HFFc6 (cell line): ENCODE results near the gene KCNMA1. TPM values are rescaled to one million over a fixed set of nuclear protein-coding genes. Genes with fewer than 3 reads are reported as not detected.

ENCODE experiments used
- DNase-seq: peaks from one replicate; pipeline ENCODE4 v3.0.0-alpha.2; 2018
- H3K27ac Mint-ChIP-seq: 2 replicates; pipeline ENCODE4 v1.8.0; 2020; ENCODE audit warnings: mild to moderate bottlenecking, mixed read lengths
- H3K27me3 Mint-ChIP-seq: 2 replicates; pipeline ENCODE4 v1.8.0; 2021; ENCODE audit warnings: mild to moderate bottlenecking, moderate library complexity, mixed read lengths; ENCODE audit not compliant: insufficient read depth
- H3K36me3 Mint-ChIP-seq: 2 replicates; pipeline ENCODE4 v1.8.0; 2021; ENCODE audit warnings: low read depth, mixed read lengths
- H3K4me1 Mint-ChIP-seq: 2 replicates; pipeline ENCODE4 v1.8.0; 2020; ENCODE audit warnings: low read depth, mixed read lengths
- H3K4me3 Mint-ChIP-seq: 2 replicates; pipeline ENCODE4 v1.8.0; 2020; ENCODE audit warnings: mild to moderate bottlenecking, moderate library complexity, mixed read lengths
- H3K9me3 Mint-ChIP-seq: 2 replicates; pipeline ENCODE4 v1.8.0; 2020; ENCODE audit warnings: mild to moderate bottlenecking, mixed read lengths
- CTCF ChIP-seq: fragments of 200-600 bp; sonication (generic); IDR thresholded peaks from 2 replicates; pipeline ENCODE4 v1.5.0; 2021; ENCODE audit warnings: antibody characterized with exemption, mild to moderate bottlenecking
- total RNA-seq, 6 experiments: library from RNA; stranded (reverse); fragmentation: NEBNext Ultra II Directional; extraction: Animal tissue kit (Norgen Biotek cat#: 25700); gene quantifications; 2 replicates in 1 of 6; 3 replicates in 5 of 6; pipeline ENCODE4 v1.2.3, GENCODE V29; 2021

Gene KCNMA1
- total RNA-seq, 6 experiments from 2014 or later: 87.1 to 191 (median 93.5) TPM

DNA sequence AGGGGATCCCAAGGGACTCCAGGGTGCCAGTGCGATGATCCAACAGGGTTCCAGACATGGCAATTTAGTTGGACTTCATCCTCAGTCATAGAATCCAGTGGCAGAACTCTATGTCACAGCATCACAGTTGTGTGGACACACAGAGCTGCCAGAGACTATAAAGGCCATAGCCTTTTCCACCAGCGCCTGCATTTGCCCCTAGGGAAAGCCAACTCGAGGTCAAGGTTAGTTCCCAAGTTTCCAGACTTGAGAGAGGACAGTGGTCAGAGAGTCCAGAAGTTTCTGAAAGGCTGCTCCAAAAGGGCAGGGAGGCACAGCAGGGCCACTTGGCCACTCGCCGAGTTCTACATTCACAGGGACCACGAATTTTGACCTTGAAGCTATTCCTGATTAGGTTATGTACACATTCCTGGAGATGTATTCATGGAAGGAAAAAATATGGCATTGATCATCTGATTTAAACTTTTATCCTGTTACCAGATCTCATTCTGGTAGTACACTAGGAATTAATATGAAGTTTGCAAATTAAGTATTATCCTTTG lies 170.1 kb downstream of the KCNMA1 start:
- peaks cover 5% of the 10 kb centered on the region; the same call in 1 of the 2 replicates for H3K27me3 Mint-ChIP-seq
- 0 out of 2 replicates have a peak, but pooled peaks cover 4% of the 10 kb centered on the region for H3K36me3 Mint-ChIP-seq
- TF ChIP-seq CTCF: no peak
- no peak overlapping the region for H3K4me3 Mint-ChIP-seq
- no peaks in the 10 kb centered on the region for H3K9me3 Mint-ChIP-seq
- peaks cover 22% of the 10 kb centered on the region for H3K4me1 Mint-ChIP-seq
- no peak overlapping the region for H3K27ac Mint-ChIP-seq
- no peak for DNase-seq

GRCh38 chr10:77463967-77464745 lies 173.5 kb downstream of the KCNMA1 start:
- peak; percentile 25 for DNase-seq
- Mint-ChIP-seq H3K9me3 (no peaks in the 10 kb centered on the region), H3K36me3 (peaks cover 4% of the 10 kb centered on the region; the same call in 1 of the 2 replicates), H3K27ac (peak overlapping the region; percentile 47; the same call in 1 of the 2 replicates), H3K4me3 (no peak overlapping the region), H3K4me1 (peaks cover 43% of the 10 kb centered on the region), H3K27me3 (peaks cover 6% of the 10 kb centered on the region)
- no peak for TF ChIP-seq CTCF

DNA sequence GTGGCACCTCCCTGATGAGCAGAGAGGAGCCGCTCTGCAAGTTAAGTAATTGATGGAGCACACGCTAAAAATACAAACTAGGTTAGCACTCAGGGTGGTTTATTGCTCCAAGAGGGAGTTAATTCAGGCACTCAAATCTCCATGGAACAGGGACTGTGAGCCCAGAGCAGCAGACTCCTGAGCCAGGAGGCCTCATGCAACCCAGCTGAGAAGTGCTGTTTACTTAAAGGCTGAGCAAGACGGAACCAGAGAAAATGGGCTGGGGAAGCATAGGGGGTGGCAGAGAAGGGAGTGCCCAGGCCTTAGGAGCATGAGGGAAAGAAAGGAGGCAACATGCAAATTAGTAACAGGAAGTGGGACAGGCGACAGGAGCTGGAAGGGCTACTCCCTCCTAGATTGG lies 174.1 kb downstream of the KCNMA1 start:
- TF ChIP-seq CTCF: no peak
- peaks cover 2% of the 10 kb centered on the region for H3K27me3 Mint-ChIP-seq
- no peak overlapping the region for H3K4me3 Mint-ChIP-seq
- H3K27ac Mint-ChIP-seq: peak overlapping the region; percentile 47
- peaks cover 4% of the 10 kb centered on the region; the same call in 1 of the 2 replicates for H3K36me3 Mint-ChIP-seq
- no peaks in the 10 kb centered on the region for H3K9me3 Mint-ChIP-seq
- no peak for DNase-seq
- H3K4me1 Mint-ChIP-seq: peaks cover 49% of the 10 kb centered on the region

GRCh38 chr10:77461636-77462296 lies 175.8 kb downstream of the KCNMA1 start:
- Mint-ChIP-seq H3K27ac (peak overlapping the region; percentile 6; the same call in 1 of the 2 replicates), H3K4me1 (peaks cover 64% of the 10 kb centered on the region), H3K36me3 (no peaks in the 10 kb centered on the region; the same call in 1 of the 2 replicates), H3K27me3 (peaks cover 4% of the 10 kb centered on the region), H3K4me3 (no peak overlapping the region), H3K9me3 (no peaks in the 10 kb centered on the region)
- no peak for DNase-seq
- TF ChIP-seq CTCF: no peak

DNA sequence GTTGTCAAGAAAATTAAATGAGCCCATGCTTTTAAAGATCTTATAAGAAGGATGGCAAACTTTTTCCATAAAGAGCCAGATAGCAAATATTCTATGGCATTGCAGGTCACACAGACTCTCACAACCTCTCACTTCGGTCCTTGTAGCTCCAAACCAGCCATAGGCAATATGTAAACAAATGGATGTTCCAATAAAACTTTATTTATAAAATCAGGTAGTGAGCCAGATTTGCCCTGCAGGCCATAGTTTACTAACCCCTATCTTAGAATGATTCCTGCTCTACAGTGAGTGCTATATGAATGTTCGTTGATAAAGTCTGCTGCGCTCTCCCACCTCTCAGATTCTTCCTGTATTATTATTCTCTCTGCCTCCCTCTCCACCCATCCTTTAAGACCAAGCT lies 177.7 kb downstream of the KCNMA1 start:
- peaks cover 6% of the 10 kb centered on the region for H3K27me3 Mint-ChIP-seq
- no peaks in the 10 kb centered on the region for H3K9me3 Mint-ChIP-seq
- no peak for TF ChIP-seq CTCF
- H3K36me3 Mint-ChIP-seq: peaks cover 3% of the 10 kb centered on the region; the same call in 1 of the 2 replicates
- no peak for DNase-seq
- peak overlapping the region; percentile 72 for H3K27ac Mint-ChIP-seq
- no peak overlapping the region for H3K4me3 Mint-ChIP-seq
- peaks cover 79% of the 10 kb centered on the region for H3K4me1 Mint-ChIP-seq
